ENCODE results near the gene TLR7. TPM values are rescaled to one million over a fixed set of nuclear protein-coding genes. Genes with fewer than 3 reads are reported as not detected.

The TLR7 gene
- polyA plus RNA-seq (2011; rRNA removed) (not detected in 2 replicates), polyA minus RNA-seq (2011; rRNA and poly(A)+ RNA removed) (not detected in 2 replicates)

- Histone ChIP-seq H3K36me3 (ENCODE audit: control insufficient read depth, insufficient read depth, low read length) (no peaks in the 10 kb centered on the region), H3K4me3 (ENCODE audit: low read depth, low read length) (no peak within 1 kb of the TSS), H3K27me3 (ENCODE audit: control insufficient read depth, insufficient read depth, low read length) (no peaks in the 10 kb centered on the region)
- CTCF ChIA-PET: no interaction called here
- DNase-seq (ENCODE audit: low read depth): no peak
- POLR2A ChIA-PET: no interaction called here
- TF ChIP-seq, protein P1, sequence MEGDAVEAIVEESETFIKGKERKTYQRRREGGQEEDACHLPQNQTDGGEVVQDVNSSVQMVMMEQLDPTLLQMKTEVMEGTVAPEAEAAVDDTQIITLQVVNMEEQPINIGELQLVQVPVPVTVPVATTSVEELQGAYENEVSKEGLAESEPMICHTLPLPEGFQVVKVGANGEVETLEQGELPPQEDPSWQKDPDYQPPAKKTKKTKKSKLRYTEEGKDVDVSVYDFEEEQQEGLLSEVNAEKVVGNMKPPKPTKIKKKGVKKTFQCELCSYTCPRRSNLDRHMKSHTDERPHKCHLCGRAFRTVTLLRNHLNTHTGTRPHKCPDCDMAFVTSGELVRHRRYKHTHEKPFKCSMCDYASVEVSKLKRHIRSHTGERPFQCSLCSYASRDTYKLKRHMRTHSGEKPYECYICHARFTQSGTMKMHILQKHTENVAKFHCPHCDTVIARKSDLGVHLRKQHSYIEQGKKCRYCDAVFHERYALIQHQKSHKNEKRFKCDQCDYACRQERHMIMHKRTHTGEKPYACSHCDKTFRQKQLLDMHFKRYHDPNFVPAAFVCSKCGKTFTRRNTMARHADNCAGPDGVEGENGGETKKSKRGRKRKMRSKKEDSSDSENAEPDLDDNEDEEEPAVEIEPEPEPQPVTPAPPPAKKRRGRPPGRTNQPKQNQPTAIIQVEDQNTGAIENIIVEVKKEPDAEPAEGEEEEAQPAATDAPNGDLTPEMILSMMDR (IDR thresholded peaks at IDR 0.05; ENCODE audit: insufficient read depth, low read depth, low read length): no peak
These were observed at the start of gene TLR7 for GRCh38 chrX:12866451-12867377. Gene TLR7, plus strand, starts transcription at chrX:12867072. Its CDS starts 507 bp downstream, at chrX:12867579.

GRCh38 chrX:12817528-12817927 lies 49.3 kb upstream of the TLR7 start:
- H3K4me3 ChIP-seq (ENCODE audit: low read depth, low read length): no peak overlapping the region
- no peaks in the 10 kb centered on the region for H3K27me3 ChIP-seq (ENCODE audit: control insufficient read depth, insufficient read depth, low read length)
- no peak for DNase-seq (ENCODE audit: low read depth)
- POLR2A ChIA-PET: no interaction called here
- TF ChIP-seq, protein P1 (IDR thresholded peaks at IDR 0.05; ENCODE audit: insufficient read depth, low read depth, low read length): no peak
- CTCF ChIA-PET: interaction anchor here (1.2 to 1.4 kb wide), 2 partner anchors 12 to 76 kb away, joined by 3 read pairs; no protein-coding TSS in a partner anchor
- H3K36me3 ChIP-seq (ENCODE audit: control insufficient read depth, insufficient read depth, low read length): peaks cover 2% of the 10 kb centered on the region

GRCh38 chrX:12819222-12819621 lies 47.6 kb upstream of the TLR7 start:
- peaks cover 2% of the 10 kb centered on the region for H3K36me3 ChIP-seq (ENCODE audit: control insufficient read depth, insufficient read depth, low read length)
- ChIA-PET CTCF (no interaction called here), POLR2A (no interaction called here)
- TF ChIP-seq, protein P1 (IDR thresholded peaks at IDR 0.05; ENCODE audit: insufficient read depth, low read depth, low read length): no peak
- H3K4me3 ChIP-seq (ENCODE audit: low read depth, low read length): no peak overlapping the region
- no peak for DNase-seq (ENCODE audit: low read depth)
- H3K27me3 ChIP-seq (ENCODE audit: control insufficient read depth, insufficient read depth, low read length): no peaks in the 10 kb centered on the region

DNA sequence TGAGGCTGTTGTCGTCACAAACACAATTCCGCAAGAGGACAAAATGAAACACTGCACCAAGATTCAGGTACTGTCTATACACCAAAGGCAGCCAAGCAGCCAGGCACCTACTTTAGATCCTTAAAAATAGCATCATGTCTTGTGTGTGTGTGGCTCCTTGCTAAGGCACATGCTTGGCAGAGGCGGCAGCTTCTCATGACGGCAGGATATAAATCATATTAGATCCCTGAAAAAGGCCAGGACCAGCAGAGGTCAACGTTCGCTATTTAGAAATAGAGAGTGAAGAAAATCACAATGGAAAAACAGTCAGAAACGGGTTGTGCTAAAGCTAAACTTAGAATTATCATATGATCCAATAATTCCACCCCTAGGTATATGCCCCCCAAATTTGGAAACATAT lies 46.1 kb upstream of the TLR7 start:
- POLR2A ChIA-PET: no interaction called here
- TF ChIP-seq, protein P1 (IDR thresholded peaks at IDR 0.05; ENCODE audit: insufficient read depth, low read depth, low read length): no peak
- Histone ChIP-seq H3K4me3 (ENCODE audit: low read depth, low read length) (no peak overlapping the region), H3K27me3 (ENCODE audit: control insufficient read depth, insufficient read depth, low read length) (no peaks in the 10 kb centered on the region), H3K36me3 (ENCODE audit: control insufficient read depth, insufficient read depth, low read length) (peaks cover 2% of the 10 kb centered on the region)
- DNase-seq (ENCODE audit: low read depth): no peak
- CTCF ChIA-PET: no interaction called here

- TF ChIP-seq, protein P1 (IDR thresholded peaks at IDR 0.05; ENCODE audit: insufficient read depth, low read depth, low read length): no peak
- Histone ChIP-seq H3K27me3 (ENCODE audit: control insufficient read depth, insufficient read depth, low read length) (no peaks in the 10 kb centered on the region), H3K36me3 (ENCODE audit: control insufficient read depth, insufficient read depth, low read length) (peaks cover 2% of the 10 kb centered on the region), H3K4me3 (ENCODE audit: low read depth, low read length) (no peak overlapping the region)
- no peak for DNase-seq (ENCODE audit: low read depth)
- ChIA-PET POLR2A (no interaction called here), CTCF (interaction anchor here (0.9 to 1.2 kb wide), 2 partner anchors 10 to 13 kb away, joined by 3 read pairs; no protein-coding TSS in a partner anchor)
These were observed 41.9 kb upstream of the TLR7 start for GRCh38 chrX:12824944-12825343.

Measured in BJ (cell line).